ENCODE measurements around the gene PEX1.
A peak's percentile ranks its signal among the peaks of the same experiment; 100 is the strongest.
"Not testable (repeated sequence)": the region's sequence is repeated elsewhere in the genome, so short reads cannot be mapped to it uniquely, and the experiment has no call there.

The PEX1 gene

GRCh38 chr7:92504563-92504962, 23.8 kb downstream of the PEX1 start:
- no peak for DNase-seq (ENCODE audit: low spot score)

- no peak for DNase-seq (ENCODE audit: low spot score)
Observed at GRCh38 chr7:92503767-92504166, 24.6 kb downstream of the PEX1 start.

GRCh38 chr7:92498557-92498956, 29.8 kb downstream of the PEX1 start:
- no peak for DNase-seq (ENCODE audit: low spot score)

- no peak for DNase-seq (ENCODE audit: low spot score)
Observed at GRCh38 chr7:92496876-92497275, 31.4 kb downstream of the PEX1 start.

GRCh38 chr7:92489634-92490033, 38.7 kb downstream of the PEX1 start:
- DNase-seq (ENCODE audit: low spot score): no peak

- DNase-seq (ENCODE audit: low spot score): no peak
Observed at GRCh38 chr7:92487804-92488203, 40.5 kb downstream of the PEX1 start.

GRCh38 chr7:92485974-92486373, 42.3 kb downstream of the PEX1 start:
- no peak for DNase-seq (ENCODE audit: low spot score)

- no peak for DNase-seq (ENCODE audit: low spot score)
Observed at GRCh38 chr7:92485267-92485892, 42.9 kb downstream of the PEX1 start.

GRCh38 chr7:92484226-92484625, 44.1 kb downstream of the PEX1 start:
- DNase-seq (ENCODE audit: low spot score): not testable (repeated sequence)

- DNase-seq (ENCODE audit: low spot score): not testable (repeated sequence)
Observed at GRCh38 chr7:92483624-92484023, 44.7 kb downstream of the PEX1 start.

GRCh38 chr7:92479146-92479545, 49.2 kb downstream of the PEX1 start:
- DNase-seq (ENCODE audit: low spot score): not testable (repeated sequence)

GRCh38 chr7:92478711-92479110, 49.6 kb downstream of the PEX1 start:
- DNase-seq (ENCODE audit: low spot score): no peak

- no peak for DNase-seq (ENCODE audit: low spot score)
Observed at GRCh38 chr7:92478095-92478494, 50.2 kb downstream of the PEX1 start.

- not testable (repeated sequence) for DNase-seq (ENCODE audit: low spot score)
Observed at GRCh38 chr7:92477681-92478080, 50.6 kb downstream of the PEX1 start, which contains the start of gene ERVW-1. Gene ERVW-1 (minus strand): TSS chr7:92477946. CDS start chr7:92470381, 7,565 bp downstream.

GRCh38 chr7:92475851-92476590, 52.3 kb downstream of the PEX1 start:
- not testable (repeated sequence) for DNase-seq (ENCODE audit: low spot score)

GRCh38 chr7:92475261-92475770, 53.0 kb downstream of the PEX1 start:
- not testable (repeated sequence) for DNase-seq (ENCODE audit: low spot score)

GRCh38 chr7:92473989-92474388, 54.3 kb downstream of the PEX1 start:
- DNase-seq (ENCODE audit: low spot score): not testable (repeated sequence)

GRCh38 chr7:92468589-92468988, 59.7 kb downstream of the PEX1 start:
- not testable (repeated sequence) for DNase-seq (ENCODE audit: low spot score)

GRCh38 chr7:92466682-92467081, 61.6 kb downstream of the PEX1 start:
- DNase-seq (ENCODE audit: low spot score): no peak

GRCh38 chr7:92464515-92464914, 63.8 kb downstream of the PEX1 start:
- no peak for DNase-seq (ENCODE audit: low spot score)

- no peak for DNase-seq (ENCODE audit: low spot score)
Observed at GRCh38 chr7:92462560-92462959, 65.8 kb downstream of the PEX1 start.

- peak; percentile 20 for DNase-seq (ENCODE audit: low spot score)
Observed at GRCh38 chr7:92461027-92462003, 67.0 kb downstream of the PEX1 start.

Measured in kidney capillary endothelial cell (primary cell).